Activated B cell treated with CpG ODN at 0.5 μM for 24 hours (primary cell): ENCODE results near the gene VEPH1. TPM values are rescaled to one million over a fixed set of nuclear protein-coding genes. Genes with fewer than 3 reads are reported as not detected.

Source experiments
- ATAC-seq: fragments of 200-7000 bp; cut with Tn5 transposase; one replicate; pipeline ENCODE4 v1.10.0; 2021; ENCODE audit warnings: low read depth, mild to moderate bottlenecking, moderate library complexity
- CTCF ChIA-PET: fragments of 350-600 bp; sonication (Branson Sonifier 250); formaldehyde crosslinking; loops from one replicate; lab custom pipeline; 2021; ENCODE audit warnings: antibody characterized with exemption; lab: Charles Lee
- POLR2A ChIA-PET: fragments of 350-600 bp; sonication (Branson Sonifier 250); formaldehyde crosslinking; loops from one replicate; lab custom pipeline; 2021; ENCODE audit warnings: antibody characterized with exemption; lab: Charles Lee
- DNase-seq: peaks from one replicate; pipeline ENCODE4 v3.0.0; 2022
- H3K27ac Mint-ChIP-seq: one replicate; pipeline ENCODE4 v1.8.0; 2020; ENCODE audit warnings: mixed read lengths
- H3K27me3 Mint-ChIP-seq: one replicate; pipeline ENCODE4 v1.8.0; 2021; ENCODE audit warnings: mixed read lengths
- H3K36me3 Mint-ChIP-seq: one replicate; pipeline ENCODE4 v1.8.0; 2021; ENCODE audit warnings: low read depth, mixed read lengths
- H3K4me1 Mint-ChIP-seq: one replicate; pipeline ENCODE4 v1.8.0; 2021; ENCODE audit warnings: mixed read lengths
- H3K4me3 Mint-ChIP-seq: one replicate; pipeline ENCODE4 v1.8.0; 2020; ENCODE audit warnings: mild to moderate bottlenecking, mixed read lengths
- H3K9me3 Mint-ChIP-seq: one replicate; pipeline ENCODE4 v1.8.0; 2020; ENCODE audit warnings: mixed read lengths
- intact Hi-C: fragments of 100-400 bp; cut with micrococcal nuclease; formaldehyde crosslinking; loops from one replicate; pipeline ENCODE4 v1.15.1; 2024
- total RNA-seq: library from RNA; stranded (reverse); gene quantifications from 2 replicates; pipeline ENCODE4 v1.2.3, GENCODE V29; 2022
- TF ChIP-seq, protein P1 (sequence below): fragments of 200-600 bp; IDR thresholded peaks from one replicate; pipeline ENCODE4 v1.8.0; 2022; ENCODE audit warnings: antibody characterized with exemption, mild to moderate bottlenecking

VEPH1 gene
- total RNA-seq, 1 donor from 2014 or later = not detected

DNA sequence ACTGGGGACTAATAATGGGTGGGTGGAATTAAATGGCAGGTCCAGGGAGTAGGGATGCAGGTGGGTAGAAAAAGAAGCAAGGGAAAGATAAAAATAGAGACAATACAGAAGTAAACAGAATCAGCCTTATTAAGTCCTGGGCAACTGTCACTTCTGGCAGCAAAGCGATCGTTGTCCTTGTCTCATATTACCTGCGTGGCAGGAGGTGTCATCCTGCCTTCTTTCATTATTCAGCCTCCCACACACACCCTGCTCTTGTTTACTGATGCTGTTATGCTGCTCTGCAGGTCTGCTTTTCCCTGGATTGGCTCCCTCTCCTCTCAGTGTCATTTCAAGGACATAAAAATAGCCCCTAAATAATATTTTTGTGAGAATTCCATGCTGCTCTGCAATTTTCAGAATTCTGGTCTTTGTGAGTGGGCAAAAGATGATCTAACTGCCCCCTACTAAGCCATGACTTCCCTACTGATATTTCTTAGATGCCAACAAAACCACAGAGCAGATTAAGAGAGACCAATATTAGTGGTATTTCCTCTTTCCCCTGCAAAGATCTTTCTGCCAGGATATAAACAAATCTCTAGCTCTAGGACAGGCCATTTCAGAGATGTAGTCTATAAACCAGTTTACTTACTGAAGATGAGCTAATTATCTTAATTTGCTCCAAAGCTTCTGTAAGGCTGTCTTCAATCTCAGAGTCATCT, 8.5 kb downstream of the VEPH1 start:
- DNase-seq (no peak), ATAC-seq (no peak)
- H3K27me3 Mint-ChIP-seq = peaks cover 17% of the 10 kb centered on the region
- ChIA-PET CTCF (no interaction called here), POLR2A (no interaction called here)
- no peak overlapping the region for H3K27ac Mint-ChIP-seq
- H3K36me3 Mint-ChIP-seq = no peaks in the 10 kb centered on the region
- peaks cover 6% of the 10 kb centered on the region for H3K4me1 Mint-ChIP-seq
- intact Hi-C loops = loop anchor here (5.0 kb wide), 2 partner anchors 292 to 1342 kb away; no protein-coding TSS in a partner anchor
- no peaks in the 10 kb centered on the region for H3K9me3 Mint-ChIP-seq
- TF ChIP-seq, protein P1, sequence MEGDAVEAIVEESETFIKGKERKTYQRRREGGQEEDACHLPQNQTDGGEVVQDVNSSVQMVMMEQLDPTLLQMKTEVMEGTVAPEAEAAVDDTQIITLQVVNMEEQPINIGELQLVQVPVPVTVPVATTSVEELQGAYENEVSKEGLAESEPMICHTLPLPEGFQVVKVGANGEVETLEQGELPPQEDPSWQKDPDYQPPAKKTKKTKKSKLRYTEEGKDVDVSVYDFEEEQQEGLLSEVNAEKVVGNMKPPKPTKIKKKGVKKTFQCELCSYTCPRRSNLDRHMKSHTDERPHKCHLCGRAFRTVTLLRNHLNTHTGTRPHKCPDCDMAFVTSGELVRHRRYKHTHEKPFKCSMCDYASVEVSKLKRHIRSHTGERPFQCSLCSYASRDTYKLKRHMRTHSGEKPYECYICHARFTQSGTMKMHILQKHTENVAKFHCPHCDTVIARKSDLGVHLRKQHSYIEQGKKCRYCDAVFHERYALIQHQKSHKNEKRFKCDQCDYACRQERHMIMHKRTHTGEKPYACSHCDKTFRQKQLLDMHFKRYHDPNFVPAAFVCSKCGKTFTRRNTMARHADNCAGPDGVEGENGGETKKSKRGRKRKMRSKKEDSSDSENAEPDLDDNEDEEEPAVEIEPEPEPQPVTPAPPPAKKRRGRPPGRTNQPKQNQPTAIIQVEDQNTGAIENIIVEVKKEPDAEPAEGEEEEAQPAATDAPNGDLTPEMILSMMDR = no peak
- no peak overlapping the region for H3K4me3 Mint-ChIP-seq

DNA sequence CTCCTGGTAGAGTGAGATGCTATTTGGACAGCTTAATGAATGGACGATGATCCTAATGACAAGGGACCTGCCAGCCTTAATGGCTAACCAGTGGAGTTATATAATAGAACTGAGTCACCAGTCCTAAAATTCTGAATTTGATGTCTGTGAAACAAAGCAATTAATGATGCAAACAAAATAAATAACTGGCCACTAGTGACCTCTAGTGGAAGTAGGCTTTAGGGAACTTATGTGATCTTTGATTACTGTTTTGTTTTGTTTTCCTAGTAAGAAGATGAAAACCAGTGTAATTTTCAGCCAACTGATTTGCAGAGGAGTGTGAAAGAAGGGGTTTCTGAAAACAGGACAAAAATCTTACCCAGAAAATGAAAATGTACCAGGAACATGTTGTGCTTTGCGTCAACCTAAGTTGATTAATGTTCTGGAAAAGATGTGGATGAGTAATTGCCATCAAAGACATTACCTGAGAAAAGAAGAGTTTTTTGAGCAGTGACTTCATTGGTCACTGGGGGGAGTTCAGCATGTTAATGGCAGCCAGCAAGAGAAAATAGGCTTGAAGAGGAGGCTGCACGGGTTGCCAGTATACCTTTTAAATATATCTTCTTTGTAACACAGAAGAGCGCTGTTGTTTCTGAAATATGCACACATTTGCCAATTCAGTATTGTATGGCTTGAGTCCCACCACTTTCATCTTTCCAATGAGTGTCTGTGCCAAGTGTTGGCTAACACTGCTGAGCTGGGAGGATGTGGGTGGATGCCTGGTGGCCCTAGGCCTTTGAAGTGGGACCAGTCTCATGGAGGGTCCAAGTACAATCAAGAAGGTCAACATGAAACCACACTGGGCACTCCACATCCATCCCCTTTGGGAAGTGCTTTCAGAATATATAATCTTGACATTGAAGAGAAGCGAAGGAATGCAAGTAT, 9.3 kb downstream of the VEPH1 start:
- DNase-seq (no peak), ATAC-seq (no peak)
- no peak overlapping the region for H3K4me3 Mint-ChIP-seq
- ChIA-PET CTCF (no interaction called here), POLR2A (no interaction called here)
- intact Hi-C loops = loop anchor here (5.0 kb wide), 2 partner anchors 292 to 1342 kb away; no protein-coding TSS in a partner anchor
- H3K27ac Mint-ChIP-seq = no peak overlapping the region
- H3K36me3 Mint-ChIP-seq = no peaks in the 10 kb centered on the region
- peaks cover 17% of the 10 kb centered on the region for H3K27me3 Mint-ChIP-seq
- H3K4me1 Mint-ChIP-seq = no peaks in the 10 kb centered on the region
- TF ChIP-seq, protein P1 = no peak
- H3K9me3 Mint-ChIP-seq = no peaks in the 10 kb centered on the region

DNA sequence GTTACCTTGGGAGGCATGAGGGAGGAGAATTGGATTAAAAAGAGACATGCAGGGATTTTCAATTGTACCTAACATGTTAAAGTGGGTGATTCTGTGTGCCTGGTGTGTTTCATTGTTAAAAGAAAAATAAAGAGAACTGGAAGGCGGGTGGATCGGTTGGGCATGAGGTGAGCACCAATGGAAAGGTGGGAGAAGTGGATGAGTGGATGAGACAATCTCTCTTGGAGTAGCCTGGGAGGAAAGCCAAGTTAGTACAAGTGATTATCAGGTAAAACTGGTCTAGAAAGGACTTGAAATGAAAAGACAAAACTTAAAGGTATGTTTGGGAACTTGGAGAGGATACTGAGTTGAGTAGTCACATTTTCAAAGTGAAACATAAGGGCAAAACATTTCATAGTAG, 12.1 kb downstream of the VEPH1 start:
- DNase-seq (no peak), ATAC-seq (no peak)
- Mint-ChIP-seq H3K4me3 (no peak overlapping the region), H3K36me3 (no peaks in the 10 kb centered on the region), H3K9me3 (no peaks in the 10 kb centered on the region), H3K4me1 (no peaks in the 10 kb centered on the region), H3K27ac (no peak overlapping the region), H3K27me3 (peaks cover 2% of the 10 kb centered on the region)
- intact Hi-C loops = loop anchor here (5.0 kb wide), 2 partner anchors 289 to 1339 kb away; no protein-coding TSS in a partner anchor
- POLR2A ChIA-PET = no interaction called here
- TF ChIP-seq, protein P1 = no peak
- CTCF ChIA-PET = no interaction called here

DNA sequence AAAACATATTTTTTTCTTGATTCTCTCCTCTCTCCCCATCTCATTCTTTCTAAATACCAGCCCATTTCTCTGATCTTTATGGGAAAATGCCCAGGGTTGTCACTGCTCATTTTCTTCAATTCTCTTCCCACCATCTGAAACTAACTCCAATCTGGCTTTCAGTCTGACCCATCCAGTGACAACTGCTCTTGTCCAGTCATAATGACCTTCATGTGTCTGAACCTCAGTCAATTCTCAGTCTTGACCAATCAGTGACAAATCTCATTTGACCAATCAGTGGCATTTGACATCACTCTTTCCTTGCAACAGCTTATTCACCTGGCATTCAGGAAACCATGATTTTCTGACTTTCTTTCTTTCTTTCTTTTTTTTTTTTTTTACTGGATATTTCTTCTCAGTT, 15.1 kb downstream of the VEPH1 start:
- ATAC-seq = no peak
- no peak overlapping the region for H3K4me3 Mint-ChIP-seq
- no peak for DNase-seq
- TF ChIP-seq, protein P1 = no peak
- POLR2A ChIA-PET = no interaction called here
- H3K27ac Mint-ChIP-seq = no peak overlapping the region
- H3K36me3 Mint-ChIP-seq = no peaks in the 10 kb centered on the region
- intact Hi-C loops = no loop called here
- no peaks in the 10 kb centered on the region for H3K4me1 Mint-ChIP-seq
- no peaks in the 10 kb centered on the region for H3K9me3 Mint-ChIP-seq
- CTCF ChIA-PET = no interaction called here
- peaks cover 2% of the 10 kb centered on the region for H3K27me3 Mint-ChIP-seq

DNA sequence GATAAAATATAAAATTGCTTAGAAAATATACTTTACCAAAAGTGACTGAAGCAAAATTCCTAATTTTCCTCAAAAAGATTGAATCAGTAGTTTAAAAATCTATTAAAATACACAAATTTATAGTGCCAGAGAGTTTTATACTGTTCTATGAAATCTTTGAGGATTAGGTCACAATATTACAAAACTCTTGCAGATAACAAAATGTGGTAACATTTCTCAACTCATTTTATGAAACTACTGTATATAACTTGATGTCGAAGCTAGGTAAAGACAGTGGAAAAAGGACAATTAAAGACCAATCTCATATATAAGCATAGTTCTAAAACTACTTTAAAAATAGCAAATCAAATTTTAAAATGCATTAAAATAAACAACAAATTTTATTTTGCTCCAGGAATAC, 15.9 kb downstream of the VEPH1 start:
- no peak overlapping the region for H3K4me3 Mint-ChIP-seq
- H3K27ac Mint-ChIP-seq = no peak overlapping the region
- intact Hi-C loops = no loop called here
- no peak for ATAC-seq
- no peak for DNase-seq
- no peaks in the 10 kb centered on the region for H3K9me3 Mint-ChIP-seq
- CTCF ChIA-PET = no interaction called here
- peaks cover 2% of the 10 kb centered on the region for H3K27me3 Mint-ChIP-seq
- H3K36me3 Mint-ChIP-seq = no peaks in the 10 kb centered on the region
- POLR2A ChIA-PET = no interaction called here
- TF ChIP-seq, protein P1 = no peak
- no peaks in the 10 kb centered on the region for H3K4me1 Mint-ChIP-seq
